RWPE2 (cell line): ENCODE results near the gene B4GALT2.

ENCODE experiments used
- ATAC-seq: fragments of 200-7000 bp; cut with Tn5 transposase; 3 replicates; pipeline ENCODE4 v1.9.1; 2021; ENCODE audit warnings: low read depth
- DNase-seq: peaks from one replicate; pipeline ENCODE4 v3.0.0-alpha.2; 2020; ENCODE audit warnings: low spot score
- H3K27ac ChIP-seq: fragments of 450-650 bp; 2 replicates; pipeline ENCODE4 v1.5.1; 2017; ENCODE audit warnings: mild to moderate bottlenecking; ENCODE audit not compliant: poor library complexity, severe bottlenecking
- H3K27me3 ChIP-seq: fragments of 250-450 bp; sonication (Bioruptor Pico); 2 replicates; pipeline ENCODE4 v1.5.1; 2021; ENCODE audit warnings: mild to moderate bottlenecking, moderate library complexity; ENCODE audit not compliant: insufficient read depth, poor library complexity, severe bottlenecking
- H3K36me3 ChIP-seq: fragments of 250-450 bp; sonication (Bioruptor Pico); 2 replicates; pipeline ENCODE4 v1.5.1; 2020; ENCODE audit warnings: low read depth, mild to moderate bottlenecking, moderate library complexity
- H3K4me1 ChIP-seq: fragments of 250-450 bp; sonication (Bioruptor Pico); 2 replicates; pipeline ENCODE4 v1.5.1; 2021; ENCODE audit warnings: mild to moderate bottlenecking, moderate library complexity; ENCODE audit not compliant: insufficient read depth, poor library complexity, severe bottlenecking
- H3K4me3 ChIP-seq: fragments of 250-450 bp; sonication (Bioruptor Pico); 2 replicates; pipeline ENCODE4 v1.5.1; 2021; ENCODE audit warnings: mild to moderate bottlenecking, moderate library complexity; ENCODE audit not compliant: severe bottlenecking
- H3K9me3 ChIP-seq: fragments of 250-450 bp; sonication (Bioruptor Pico); 2 replicates; pipeline ENCODE4 v1.5.1; 2021; ENCODE audit warnings: mild to moderate bottlenecking, moderate library complexity; ENCODE audit not compliant: severe bottlenecking
- CTCF ChIP-seq: fragments of 450-650 bp; IDR thresholded peaks from one replicate; pipeline ENCODE4 v1.5.1; 2017; ENCODE audit warnings: mild to moderate bottlenecking, moderate library complexity; ENCODE audit not compliant: poor library complexity, severe bottlenecking

Gene B4GALT2

GRCh38 chr1:44038876-44039657, 60.1 kb downstream of the B4GALT2 start:
- TF ChIP-seq CTCF = no peak
- Histone ChIP-seq H3K27ac (peak overlapping the region; percentile 61), H3K4me1 (peaks cover 22% of the 10 kb centered on the region), H3K36me3 (no peaks in the 10 kb centered on the region), H3K27me3 (no peaks in the 10 kb centered on the region), H3K9me3 (no peaks in the 10 kb centered on the region), H3K4me3 (no peak overlapping the region)
- ATAC-seq (peak; percentile 36; the same call in 2 of the 3 replicates), DNase-seq (no peak)

GRCh38 chr1:44040418-44040817, 61.4 kb downstream of the B4GALT2 start:
- no peaks in the 10 kb centered on the region for H3K9me3 ChIP-seq
- H3K27me3 ChIP-seq = no peaks in the 10 kb centered on the region
- no peak for DNase-seq
- no peak for ATAC-seq
- no peak overlapping the region for H3K4me3 ChIP-seq
- TF ChIP-seq CTCF = no peak
- no peaks in the 10 kb centered on the region for H3K36me3 ChIP-seq
- no peak overlapping the region for H3K27ac ChIP-seq
- peaks cover 25% of the 10 kb centered on the region for H3K4me1 ChIP-seq
